Hematopoietic multipotent progenitor cell treated with erythropoietin and hydrocortisone succinate and interleukin-3 and kit ligand, for 6 days (in vitro differentiated cells): ENCODE data around the gene ALK.

Source experiments
- DNase-seq: peaks from one replicate; pipeline ENCODE4 v3.0.0-alpha.2; 2015

Gene ALK

DNA sequence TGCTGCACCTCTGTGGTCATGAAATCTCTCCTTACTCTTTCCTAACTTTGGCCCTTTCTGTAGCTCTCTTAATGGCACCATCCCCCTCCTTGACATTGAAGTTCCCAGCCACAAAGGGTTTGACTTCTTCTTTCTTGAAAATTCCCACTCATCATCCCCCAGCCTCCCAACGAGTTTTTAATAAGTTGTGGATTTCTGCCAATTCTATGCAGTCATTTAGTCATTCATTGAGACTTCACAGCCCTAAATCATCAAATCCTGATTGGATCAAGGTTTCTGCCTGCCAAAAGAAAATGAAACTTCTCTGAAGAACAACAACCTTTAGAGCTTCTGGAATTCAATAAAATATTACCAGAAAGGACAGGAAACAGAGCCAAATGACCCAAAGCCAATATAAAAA is 451.9 kb downstream of the ALK start:
- no peak for DNase-seq

DNA sequence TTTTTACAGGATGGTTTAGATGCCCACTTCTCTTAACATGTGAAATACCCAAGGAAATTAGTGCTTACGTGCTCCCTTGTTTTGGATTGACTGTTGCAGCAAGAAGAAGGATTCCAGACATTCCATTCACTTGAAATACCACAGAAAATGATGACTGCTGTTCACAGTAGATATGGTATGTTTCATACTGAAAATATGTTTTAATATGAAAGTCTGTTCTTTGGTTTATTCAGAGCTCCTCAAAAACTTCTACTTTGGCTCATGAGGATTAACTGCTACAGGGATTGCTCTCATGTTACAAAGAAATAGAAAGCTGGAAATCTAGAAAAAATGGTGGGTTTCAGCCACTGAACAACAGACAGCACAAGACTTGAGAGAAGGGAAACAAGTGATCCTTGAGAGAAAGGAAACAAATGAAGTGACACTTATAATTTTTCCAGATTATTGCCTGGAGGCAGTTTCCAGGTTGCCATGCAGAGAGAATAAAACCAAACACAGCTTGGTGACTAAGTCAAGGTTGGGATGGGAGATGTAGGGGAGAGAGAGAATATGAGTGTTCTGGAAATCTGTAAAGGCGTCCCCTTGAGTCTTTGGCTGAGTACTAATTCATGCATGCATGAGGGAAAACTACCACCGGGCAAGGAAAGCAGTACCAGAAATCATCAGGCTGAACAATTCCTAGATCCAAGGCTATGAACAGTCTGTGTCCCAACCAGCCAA is 458.0 kb downstream of the ALK start:
- DNase-seq = no peak

DNA sequence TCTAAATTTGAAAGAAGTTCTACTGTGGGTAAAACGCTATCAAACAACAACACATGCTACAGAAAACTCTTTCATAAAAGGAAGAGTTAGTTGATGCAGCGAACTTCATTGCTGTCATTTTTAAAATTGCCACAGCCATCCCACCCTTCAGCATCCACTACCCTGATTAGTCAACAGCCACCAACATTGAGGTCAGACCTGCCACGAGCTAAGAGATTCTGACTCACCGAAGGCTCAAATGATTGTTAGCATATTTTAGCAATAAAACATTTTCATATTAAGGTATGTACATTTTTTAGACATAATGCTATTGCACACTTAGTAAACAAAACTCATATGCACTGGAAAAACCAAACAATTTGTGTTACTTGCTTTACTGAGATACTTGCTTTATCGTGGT is 459.1 kb downstream of the ALK start:
- DNase-seq = no peak

DNA sequence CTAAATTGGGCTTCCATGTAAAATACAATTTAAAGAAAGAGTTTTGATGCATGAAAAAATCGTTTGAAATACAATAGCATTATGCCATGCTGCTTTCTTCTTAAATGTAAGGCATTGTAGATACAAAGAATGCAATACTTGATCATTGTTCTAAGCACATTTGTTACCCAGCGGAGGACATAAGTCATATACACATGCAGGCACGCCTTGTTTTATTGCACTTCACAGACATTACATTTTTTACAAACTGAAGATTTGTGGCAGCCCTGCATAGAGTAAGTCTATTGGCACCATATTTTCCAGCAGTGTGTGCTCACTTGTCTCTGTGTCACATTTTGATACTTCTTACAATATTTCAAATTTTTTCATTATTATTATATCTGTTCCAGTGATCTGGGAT is 461.2 kb downstream of the ALK start:
- no peak for DNase-seq

DNA sequence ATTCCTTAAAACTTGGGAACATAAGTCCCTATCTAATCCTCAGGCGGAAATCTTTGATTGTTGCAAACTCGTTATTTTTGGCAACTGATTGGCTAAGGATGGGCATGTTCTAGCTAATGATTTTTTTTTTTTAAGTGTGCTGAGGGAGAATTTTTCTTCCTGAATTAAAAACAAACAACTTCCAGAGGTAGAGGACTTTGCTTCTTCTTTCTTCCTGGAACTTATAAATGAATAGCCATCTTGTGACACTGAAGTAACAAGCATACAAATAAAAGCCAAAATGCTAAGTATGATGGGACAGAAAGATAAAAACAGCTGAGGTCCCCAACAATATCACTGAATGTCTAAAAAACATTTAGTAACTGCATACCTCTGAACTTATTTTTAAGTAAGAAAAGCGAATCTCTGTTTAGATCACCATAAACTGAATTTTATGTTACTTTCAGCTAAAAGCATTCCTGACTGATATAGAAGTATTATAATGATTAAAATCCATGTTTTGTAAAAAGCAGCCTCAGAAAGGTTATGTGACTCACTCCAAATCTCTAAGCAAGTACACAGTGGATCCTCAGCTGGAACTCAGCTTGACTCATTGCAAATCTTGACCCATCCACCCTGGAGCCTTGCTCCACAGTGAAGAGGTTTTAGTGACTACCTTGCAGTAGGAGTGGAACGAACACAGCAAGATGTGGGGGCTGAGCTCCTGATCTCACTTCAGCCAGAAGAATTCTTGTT is 461.8 kb downstream of the ALK start:
- no peak for DNase-seq

GRCh38 chr2:29456429-29456828 is 465.0 kb downstream of the ALK start:
- no peak for DNase-seq

- no peak for DNase-seq
Observed at GRCh38 chr2:29455200-29455860, 466.1 kb downstream of the ALK start.

DNA sequence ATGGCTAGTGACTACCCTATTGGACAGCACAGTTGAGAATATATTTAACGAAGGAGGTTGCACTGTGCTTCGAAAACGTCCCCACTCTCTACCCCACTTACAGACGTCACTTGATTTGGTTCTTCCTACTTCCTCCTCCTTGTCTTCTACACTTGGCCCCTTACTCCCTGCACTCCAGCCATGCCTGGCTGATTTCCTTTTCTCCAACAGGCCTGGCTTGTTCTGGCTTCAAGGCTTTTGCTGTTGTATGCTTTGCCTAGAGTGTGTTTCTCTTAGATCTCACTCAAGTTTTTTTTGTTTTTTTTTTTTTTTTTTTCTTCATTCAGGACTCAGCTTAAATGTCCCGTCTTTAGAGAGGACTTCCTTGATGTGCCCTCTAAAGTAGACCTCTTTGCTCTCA is 469.4 kb downstream of the ALK start:
- DNase-seq = no peak

GRCh38 chr2:29450596-29451222 is 470.7 kb downstream of the ALK start:
- peak; percentile 6 for DNase-seq

GRCh38 chr2:29449499-29449898 is 471.9 kb downstream of the ALK start:
- DNase-seq = no peak

DNA sequence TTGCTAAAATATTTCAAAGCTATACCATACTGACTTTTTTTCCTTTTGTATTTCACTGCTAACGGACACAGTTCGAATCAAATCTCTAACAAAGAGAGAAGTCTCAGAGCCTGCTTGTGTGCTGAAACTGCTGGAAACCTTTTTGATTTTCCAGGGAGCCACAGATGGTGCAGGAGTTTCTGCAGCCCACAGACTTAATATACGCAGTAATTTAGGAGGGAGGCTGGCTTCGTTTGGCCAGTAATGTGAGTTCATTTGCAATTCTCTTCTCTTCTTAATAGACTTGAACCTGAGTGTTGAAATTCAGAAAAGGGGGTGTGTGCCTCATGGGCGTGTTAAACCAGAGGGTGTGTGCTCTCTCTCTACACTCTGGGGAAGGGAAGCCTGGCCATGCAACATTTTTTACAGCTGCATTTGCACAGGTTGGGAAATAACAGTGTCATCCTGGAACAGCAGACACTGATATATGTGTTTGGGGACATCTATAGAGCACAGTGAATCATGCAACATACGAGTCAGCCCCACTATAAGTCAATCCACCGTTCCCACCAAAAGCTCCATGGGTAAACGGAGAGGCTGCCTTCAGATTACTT is 473.2 kb downstream of the ALK start:
- DNase-seq = peak; percentile 5

DNA sequence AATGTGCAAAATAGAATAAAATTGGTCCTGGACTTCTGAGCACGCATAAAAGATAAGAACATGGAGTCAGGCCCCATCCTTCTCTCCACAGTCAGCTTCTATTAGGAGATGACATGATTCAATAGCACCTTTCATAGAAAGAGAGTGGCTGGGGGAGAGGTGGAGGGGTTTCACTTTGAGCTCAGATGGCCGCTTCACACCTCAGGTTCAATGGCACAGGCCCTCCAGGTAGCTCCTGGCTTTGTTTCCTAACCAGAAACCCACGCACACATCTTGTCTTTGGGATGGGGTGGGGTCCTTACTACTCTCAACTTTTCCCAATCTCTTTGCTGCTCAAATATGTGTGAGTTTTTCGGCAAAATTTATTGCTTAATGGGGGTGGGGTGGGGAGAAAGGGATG is 473.9 kb downstream of the ALK start:
- no peak for DNase-seq

- no peak for DNase-seq
Observed at GRCh38 chr2:29446847-29447246, 474.5 kb downstream of the ALK start.

GRCh38 chr2:29444150-29444549 is 477.2 kb downstream of the ALK start:
- DNase-seq = no peak

DNA sequence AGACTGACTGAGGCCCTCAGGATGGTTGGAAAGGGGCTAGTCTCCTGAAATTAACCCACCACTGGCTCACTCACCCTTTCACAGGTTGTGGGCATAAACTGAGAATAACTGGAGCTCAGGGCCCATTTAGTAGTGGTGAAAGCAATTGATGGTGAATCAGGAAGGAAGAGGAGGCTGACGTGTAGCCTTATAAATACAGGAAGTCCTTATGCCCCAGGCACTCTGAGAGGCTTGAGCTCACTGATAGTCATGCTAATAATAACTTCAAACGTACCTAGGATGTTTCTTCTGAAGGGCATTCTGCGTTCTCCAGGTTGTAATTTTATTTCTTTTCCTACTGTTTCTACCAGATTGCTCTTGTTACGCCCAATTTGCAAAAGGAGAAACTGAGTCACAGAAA is 477.8 kb downstream of the ALK start:
- DNase-seq = peak; percentile 12

DNA sequence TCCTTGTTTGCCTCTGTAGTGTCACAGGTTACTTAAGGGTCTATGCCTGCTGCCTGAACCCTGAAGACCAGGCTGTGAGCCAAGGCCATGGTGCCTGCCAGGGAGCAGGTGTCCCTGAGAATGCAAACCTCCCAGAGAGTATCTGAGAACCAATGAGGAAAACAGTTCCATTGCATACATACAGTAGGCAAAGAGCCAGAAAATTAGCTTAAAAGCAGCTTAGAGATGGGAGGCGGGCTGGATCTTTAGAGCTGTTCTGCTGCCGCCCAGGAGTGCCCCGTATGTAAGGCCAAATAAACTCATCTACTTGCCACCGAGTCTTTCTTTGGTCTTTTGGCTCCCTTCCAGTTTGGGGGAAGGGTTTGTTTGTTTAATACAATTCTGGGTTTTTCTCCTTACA is 478.2 kb downstream of the ALK start:
- DNase-seq = no peak

GRCh38 chr2:29440921-29441623 is 480.3 kb downstream of the ALK start:
- DNase-seq = no peak

DNA sequence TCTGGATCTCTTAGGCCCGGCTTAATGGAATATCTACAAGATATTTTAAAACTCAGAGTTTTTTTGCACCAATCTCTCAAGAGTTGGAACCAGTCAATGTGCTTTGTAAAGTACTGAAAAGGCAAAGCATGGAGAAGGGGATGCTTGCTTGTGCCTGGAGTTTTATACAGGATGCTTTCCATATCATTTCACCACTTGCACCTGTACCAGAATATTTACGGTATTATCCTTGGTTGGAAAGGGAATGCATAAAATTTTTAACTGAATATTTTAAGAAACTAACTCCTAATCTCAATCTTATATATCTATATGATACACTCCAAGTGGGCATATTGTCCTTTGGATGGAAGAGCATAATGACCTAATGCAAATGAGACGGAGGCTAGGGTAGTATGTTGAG is 487.5 kb downstream of the ALK start:
- no peak for DNase-seq

- no peak for DNase-seq
Observed at GRCh38 chr2:29433128-29433527, 488.3 kb downstream of the ALK start.

DNA sequence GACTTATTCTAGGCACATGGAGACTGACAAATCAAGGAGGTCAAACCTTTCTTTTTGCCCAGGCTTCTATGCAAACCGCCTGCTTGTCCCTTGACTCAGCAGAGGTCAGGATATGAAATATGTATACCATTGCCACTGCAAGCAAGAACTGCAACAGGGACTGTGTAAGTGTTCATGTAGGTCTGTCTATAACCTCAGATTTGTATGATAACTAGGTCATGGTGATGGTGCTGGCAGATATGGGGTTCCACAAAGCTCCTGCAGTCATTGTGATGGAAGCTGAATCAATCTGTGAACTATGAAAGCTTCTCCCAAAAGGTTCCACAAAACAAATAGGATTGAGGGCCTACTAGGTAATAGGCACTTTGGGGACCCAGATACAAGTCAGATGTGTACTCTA is 489.9 kb downstream of the ALK start:
- no peak for DNase-seq

DNA sequence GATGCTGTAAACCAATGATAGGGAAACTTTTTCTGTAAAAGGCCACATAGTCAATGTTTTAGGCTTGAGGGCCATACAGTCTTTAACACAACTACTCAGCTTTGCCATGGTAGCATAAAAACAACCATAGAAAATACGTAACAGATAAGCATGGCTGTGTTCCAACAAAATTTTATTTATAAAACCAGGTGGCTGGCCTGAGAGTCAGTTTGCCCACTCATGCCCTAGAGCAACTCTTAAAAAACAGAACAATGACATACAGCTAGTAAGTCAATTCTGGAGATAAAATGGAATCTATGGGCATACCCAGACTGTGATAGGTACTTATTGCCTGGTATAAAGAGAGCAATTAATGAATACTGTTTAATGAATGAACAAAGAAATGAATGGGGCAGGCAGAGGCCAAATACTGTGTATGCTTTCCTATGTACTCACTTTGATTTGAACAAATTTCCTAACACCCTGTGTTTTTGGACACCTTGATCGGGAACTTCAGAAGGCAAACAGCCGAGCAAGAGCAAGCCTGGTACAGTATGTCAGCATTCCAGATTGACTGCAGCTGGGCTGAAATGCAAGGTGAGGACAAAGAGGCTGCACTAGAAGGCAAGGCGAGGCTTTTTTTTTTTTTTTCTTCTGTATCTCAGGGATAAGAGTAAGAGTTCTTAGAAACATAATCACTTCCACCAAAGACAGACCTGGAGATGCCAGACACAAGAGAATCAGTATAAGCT is 490.8 kb downstream of the ALK start:
- no peak for DNase-seq

DNA sequence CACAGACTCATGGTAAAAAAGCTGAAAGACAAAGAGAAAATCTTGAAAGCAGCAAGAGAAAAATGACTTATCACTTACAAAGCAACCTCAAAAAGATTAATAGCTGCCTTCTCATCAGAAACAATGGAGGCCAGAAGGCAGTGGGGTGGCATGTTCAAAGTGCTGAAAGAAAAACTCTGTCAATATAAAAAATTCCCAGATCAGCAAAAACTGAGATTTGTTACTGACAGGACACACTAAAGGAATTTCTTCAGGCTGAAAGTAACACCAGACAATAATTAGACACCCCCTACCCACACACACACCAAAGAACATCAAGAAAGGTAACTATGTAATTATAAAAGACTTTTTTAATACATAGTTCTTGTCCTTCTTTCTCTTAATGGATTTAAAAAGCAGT is 495.0 kb downstream of the ALK start:
- no peak for DNase-seq
